CD14-positive monocyte (primary cell): ENCODE results near the gene SPC24. TPM values are rescaled to one million over a fixed set of nuclear protein-coding genes. Genes with fewer than 3 reads are reported as not detected.

Experiments used
- DNase-seq, 3 donors: peaks; one replicate each; pipeline ENCODE4 v3.0.0-alpha.2; 2011 to 2022
- H2AFZ ChIP-seq: 2 replicates; pipeline ENCODE4 v1.6.0; 2012; ENCODE audit warnings: mild to moderate bottlenecking, low read depth, low read length, inconsistent platforms; ENCODE audit not compliant: insufficient read depth, poor library complexity, severe bottlenecking
- H3K27ac ChIP-seq, 2 donors: 1 replicate in 1 of 2; 2 replicates in 1 of 2; pipeline ENCODE4 v1.5.1; 2012 to 2013; ENCODE audit warnings: low read length in 2 of 2, control low read depth in 1 of 2, inconsistent platforms in 1 of 2, low read depth in 1 of 2, mild to moderate bottlenecking in 1 of 2
- H3K27me3 ChIP-seq, 2 donors: one replicate each; pipeline versions ENCODE4 v1.6.0 to v1.6.1; 2011 to 2013; ENCODE audit warnings: low read length in 2 of 2; ENCODE audit not compliant: control insufficient read depth in 2 of 2, insufficient read depth in 2 of 2
- H3K36me3 ChIP-seq, 2 donors: replicated peaks in 1 of 2; 1 replicate in 1 of 2; 2 replicates in 1 of 2; pipeline versions ENCODE4 v1.5.1 to v1.6.1; 2012 to 2013; ENCODE audit warnings: low read length in 2 of 2, control low read depth in 1 of 2, inconsistent platforms in 1 of 2, mild to moderate bottlenecking in 1 of 2; ENCODE audit not compliant: insufficient read depth in 2 of 2, control insufficient read depth in 1 of 2
- H3K4me1 ChIP-seq, 2 donors: 1 replicate in 1 of 2; 2 replicates in 1 of 2; pipeline versions ENCODE4 v1.5.1 to v1.6.1; 2012 to 2013; ENCODE audit warnings: low read length in 2 of 2, control low read depth in 1 of 2, inconsistent platforms in 1 of 2, mild to moderate bottlenecking in 1 of 2, moderate library complexity in 1 of 2; ENCODE audit not compliant: insufficient read depth in 2 of 2, control insufficient read depth in 1 of 2
- H3K4me2 ChIP-seq: replicated peaks from 2 replicates; pipeline ENCODE3; 2012; ENCODE audit warnings: low read length, moderate library complexity, mild to moderate bottlenecking; ENCODE audit not compliant: poor library complexity, severe bottlenecking; ENCODE audit errors: extremely low read depth
- H3K4me3 ChIP-seq, 3 experiments: fragments of 200-600 bp in 1 of 3; sonication (generic) in 1 of 3; replicated peaks in 1 of 3; 1 replicate in 2 of 3; 2 replicates in 1 of 3; pipeline ENCODE4 v1.5.1; 2011 to 2013; ENCODE audit warnings: low read length in 3 of 3, mild to moderate bottlenecking in 3 of 3, control low read depth in 2 of 3, low read depth in 2 of 3, inconsistent platforms in 1 of 3, moderate library complexity in 1 of 3
- H3K79me2 ChIP-seq: 2 replicates; pipeline ENCODE4 v1.6.0; 2012; ENCODE audit warnings: mild to moderate bottlenecking, control low read depth, inconsistent platforms, low read length, moderate library complexity; ENCODE audit not compliant: insufficient read depth
- H3K9ac ChIP-seq: 2 replicates; pipeline ENCODE4 v1.6.0; 2017; ENCODE audit warnings: low read length, mild to moderate bottlenecking; ENCODE audit not compliant: insufficient read depth, poor library complexity, severe bottlenecking
- H3K9me3 ChIP-seq, 2 donors: replicated peaks in 1 of 2; 1 replicate in 1 of 2; 2 replicates in 1 of 2; pipeline versions ENCODE4 v1.5.1 to v1.6.1; 2012 to 2013; ENCODE audit warnings: low read length in 2 of 2, control low read depth in 1 of 2; ENCODE audit not compliant: control insufficient read depth in 1 of 2, insufficient read depth in 1 of 2
- H4K20me1 ChIP-seq: 2 replicates; pipeline ENCODE4 v1.6.0; 2012; ENCODE audit warnings: mild to moderate bottlenecking, low read length, control low read depth, moderate library complexity; ENCODE audit not compliant: insufficient read depth
- H3K27ac Mint-ChIP-seq, 7 donors: one replicate each; pipeline ENCODE4 v1.8.0; 2020; ENCODE audit warnings: mild to moderate bottlenecking in 7 of 7, mixed read lengths in 7 of 7, moderate library complexity in 6 of 7, inconsistent platforms in 2 of 7
- H3K27me3 Mint-ChIP-seq, 3 donors: one replicate each; pipeline ENCODE4 v1.8.0; 2021 to 2022; ENCODE audit warnings: low read depth in 3 of 3, mild to moderate bottlenecking in 3 of 3, mixed read lengths in 3 of 3, moderate library complexity in 3 of 3, inconsistent platforms in 1 of 3
- H3K36me3 Mint-ChIP-seq, 2 donors: one replicate each; pipeline ENCODE4 v1.8.0; 2020; ENCODE audit warnings: mixed read lengths in 2 of 2, inconsistent platforms in 1 of 2, mild to moderate bottlenecking in 1 of 2
- H3K4me1 Mint-ChIP-seq: one replicate; pipeline ENCODE4 v1.8.0; 2020; ENCODE audit warnings: mild to moderate bottlenecking, mixed read lengths
- H3K4me3 Mint-ChIP-seq, 2 donors: one replicate each; pipeline ENCODE4 v1.8.0; 2020; ENCODE audit warnings: mild to moderate bottlenecking in 2 of 2, mixed read lengths in 2 of 2, moderate library complexity in 1 of 2
- H3K9me3 Mint-ChIP-seq, 7 donors: one replicate each; pipeline ENCODE4 v1.8.0; 2020 to 2022; ENCODE audit warnings: mixed read lengths in 7 of 7, mild to moderate bottlenecking in 6 of 7, moderate library complexity in 6 of 7, inconsistent platforms in 2 of 7
- WGBS: methylation state at CpG from one replicate; pipeline ENCODE4 v1.1.5; 2013; ENCODE audit warnings: missing lambda C conversion rate; ENCODE audit not compliant: insufficient coverage; 5-methylcytosine and 5-hydroxymethylcytosine counted together
- intact Hi-C, 2 donors: fragments of 100-400 bp; cut with micrococcal nuclease; formaldehyde crosslinking; loops; one replicate each; pipeline versions ENCODE4 v1.15.0 to v1.15.1; 2023
- polyA plus RNA-seq, 3 donors: library from polyadenylated mRNA; depleted of rRNA in 1 of 3; unstranded in 2 of 3; stranded (reverse) in 1 of 3; fragments of 300-500 nt in 2 of 3; fragments of >200 nt in 1 of 3; fragmentation: Illumina TruSeq in 2 of 3; gene quantifications; 1 replicate in 2 of 3; 2 replicates in 1 of 3; pipeline ENCODE4 v1.2.3, GENCODE V29; 2012 to 2021
- TF ChIP-seq, protein P1 (sequence below): fragments of 200-600 bp; IDR thresholded peaks from one replicate; pipeline ENCODE4 v1.8.0; 2022; ENCODE audit warnings: antibody characterized with exemption, mild to moderate bottlenecking

The SPC24 gene
- polyA plus RNA-seq, 3 donors: 0.27 TPM; not detected in 2

DNA sequence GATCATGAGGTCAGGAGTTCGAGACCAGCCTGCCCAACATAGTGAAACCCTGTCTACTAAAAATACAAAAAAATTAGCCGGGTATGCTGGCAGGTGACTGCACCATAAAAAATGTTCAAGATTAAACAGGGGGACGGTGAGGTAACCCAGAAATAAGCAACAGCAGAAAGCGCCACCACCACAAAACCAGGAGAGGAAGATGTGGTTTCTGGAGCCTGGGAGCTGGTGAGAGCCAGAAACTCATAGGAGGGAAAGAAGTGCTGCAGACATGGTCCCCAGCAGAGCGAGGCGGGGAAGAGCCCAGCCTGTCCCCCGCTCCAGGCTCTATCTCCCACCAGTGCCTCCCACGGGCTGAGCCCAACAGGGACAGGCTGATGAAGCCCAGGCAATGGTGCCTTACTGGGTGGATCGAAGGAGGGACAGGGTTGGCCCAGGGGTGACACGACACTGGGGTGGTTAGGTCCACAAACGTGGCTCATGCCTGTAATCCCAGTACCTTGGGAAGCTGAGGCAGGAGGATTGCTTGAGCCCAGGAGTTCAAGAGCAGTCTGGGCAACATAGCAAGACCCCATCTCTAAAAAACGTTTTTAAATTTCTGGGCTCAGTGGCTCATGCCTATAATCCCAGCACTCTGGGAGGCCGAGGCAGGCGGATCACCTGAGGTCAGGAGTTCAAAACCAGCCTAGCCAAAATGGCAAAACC, 19.0 kb downstream of the SPC24 start:
- no peak overlapping the region for H3K4me2 ChIP-seq
- TF ChIP-seq, protein P1, sequence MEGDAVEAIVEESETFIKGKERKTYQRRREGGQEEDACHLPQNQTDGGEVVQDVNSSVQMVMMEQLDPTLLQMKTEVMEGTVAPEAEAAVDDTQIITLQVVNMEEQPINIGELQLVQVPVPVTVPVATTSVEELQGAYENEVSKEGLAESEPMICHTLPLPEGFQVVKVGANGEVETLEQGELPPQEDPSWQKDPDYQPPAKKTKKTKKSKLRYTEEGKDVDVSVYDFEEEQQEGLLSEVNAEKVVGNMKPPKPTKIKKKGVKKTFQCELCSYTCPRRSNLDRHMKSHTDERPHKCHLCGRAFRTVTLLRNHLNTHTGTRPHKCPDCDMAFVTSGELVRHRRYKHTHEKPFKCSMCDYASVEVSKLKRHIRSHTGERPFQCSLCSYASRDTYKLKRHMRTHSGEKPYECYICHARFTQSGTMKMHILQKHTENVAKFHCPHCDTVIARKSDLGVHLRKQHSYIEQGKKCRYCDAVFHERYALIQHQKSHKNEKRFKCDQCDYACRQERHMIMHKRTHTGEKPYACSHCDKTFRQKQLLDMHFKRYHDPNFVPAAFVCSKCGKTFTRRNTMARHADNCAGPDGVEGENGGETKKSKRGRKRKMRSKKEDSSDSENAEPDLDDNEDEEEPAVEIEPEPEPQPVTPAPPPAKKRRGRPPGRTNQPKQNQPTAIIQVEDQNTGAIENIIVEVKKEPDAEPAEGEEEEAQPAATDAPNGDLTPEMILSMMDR: no peak
- peaks cover 0 to 2% (median 0%) of the 10 kb centered on the region in 7 donors for H3K9me3 Mint-ChIP-seq
- peak overlapping the region in 1 of 7 donors; percentile 11 for H3K27ac Mint-ChIP-seq
- peaks cover 7 to 26% of the 10 kb centered on the region in 2 donors for H3K36me3 Mint-ChIP-seq
- no peak overlapping the region for H3K27ac ChIP-seq
- no peaks in the 10 kb centered on the region for H3K79me2 ChIP-seq
- no peak overlapping the region for H3K4me3 ChIP-seq
- H3K27me3 ChIP-seq: peaks cover 0 to 6% of the 10 kb centered on the region in 2 donors
- H3K4me1 Mint-ChIP-seq: peaks cover 29% of the 10 kb centered on the region
- peaks cover 22 to 31% of the 10 kb centered on the region in 2 donors for H3K4me1 ChIP-seq
- intact Hi-C loops: loop anchor here (5.0 to 10.0 kb wide), 3 partner anchors 62 to 202 kb away; no protein-coding TSS in a partner anchor
- H3K9ac ChIP-seq: no peak overlapping the region
- no peak for DNase-seq
- H3K9me3 ChIP-seq: no peaks in the 10 kb centered on the region
- WGBS: 68% methylated on average over 8 of the region's 14 CpGs
- H3K36me3 ChIP-seq: peaks cover 6 to 15% of the 10 kb centered on the region in 2 donors
- H3K27me3 Mint-ChIP-seq: peaks cover 16 to 22% (median 21%) of the 10 kb centered on the region in 3 donors
- H2AFZ ChIP-seq: no peak overlapping the region
- peak overlapping the region in 1 of 2 donors; percentile 24 for H3K4me3 Mint-ChIP-seq
- H4K20me1 ChIP-seq: no peaks in the 10 kb centered on the region

DNA sequence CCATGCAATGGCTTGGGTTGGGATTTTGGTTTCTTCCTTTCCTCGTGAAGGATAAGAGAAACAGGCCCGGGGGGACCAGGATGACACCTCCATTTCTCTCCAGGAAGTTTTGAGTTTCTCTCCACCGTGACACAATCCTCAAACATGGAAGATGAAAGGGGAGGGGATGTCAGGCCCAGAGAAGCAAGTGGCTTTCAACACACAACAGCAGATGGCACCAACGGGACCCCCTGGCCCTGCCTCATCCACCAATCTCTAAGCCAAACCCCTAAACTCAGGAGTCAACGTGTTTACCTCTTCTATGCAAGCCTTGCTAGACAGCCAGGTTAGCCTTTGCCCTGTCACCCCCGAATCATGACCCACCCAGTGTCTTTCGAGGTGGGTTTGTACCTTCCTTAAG, 24.1 kb downstream of the SPC24 start:
- Histone ChIP-seq H2AFZ (no peak overlapping the region), H3K27ac (no peak overlapping the region), H3K4me3 (no peak overlapping the region), H4K20me1 (no peaks in the 10 kb centered on the region), H3K9ac (no peak overlapping the region), H3K79me2 (no peaks in the 10 kb centered on the region), H3K4me1 (peaks cover 0 to 2% of the 10 kb centered on the region in 2 donors), H3K4me2 (no peak overlapping the region), H3K36me3 (peaks cover 38 to 63% of the 10 kb centered on the region in 2 donors), H3K9me3 (no peaks in the 10 kb centered on the region), H3K27me3 (no peaks in the 10 kb centered on the region)
- peaks cover 6% of the 10 kb centered on the region for H3K4me1 Mint-ChIP-seq
- DNase-seq: no peak
- H3K4me3 Mint-ChIP-seq: no peak overlapping the region
- WGBS: 80% methylated on average over 4 of the region's 7 CpGs
- peak overlapping the region in 2 of 7 donors; percentile 10 to 45 for H3K27ac Mint-ChIP-seq
- peaks cover 39 to 77% of the 10 kb centered on the region in 2 donors for H3K36me3 Mint-ChIP-seq
- TF ChIP-seq, protein P1: no peak
- intact Hi-C loops: loop anchor here in 1 of 2 donors (2.0 to 10.0 kb wide), 3 partner anchors 57 to 197 kb away; no protein-coding TSS in a partner anchor
- peaks cover 0 to 2% (median 0%) of the 10 kb centered on the region in 7 donors for H3K9me3 Mint-ChIP-seq
- H3K27me3 Mint-ChIP-seq: peaks cover 0 to 1% (median 1%) of the 10 kb centered on the region in 3 donors
